Kidney tubule cell (primary cell): ENCODE data around the gene GLTP.
"Not testable (repeated sequence)": the region's sequence is repeated elsewhere in the genome, so short reads cannot be mapped to it uniquely, and the experiment has no call there.

ENCODE experiments used
- DNase-seq: peaks from one replicate; pipeline ENCODE4 v3.0.0-alpha.2; 2018; ENCODE audit warnings: low spot score

GLTP gene

GRCh38 chr12:109877504-109878246 is 2.7 kb downstream of the GLTP start:
- DNase-seq, result no peak

- no peak for DNase-seq
Measured at GRCh38 chr12:109876406-109876805, 3.9 kb downstream of the GLTP start.

DNA sequence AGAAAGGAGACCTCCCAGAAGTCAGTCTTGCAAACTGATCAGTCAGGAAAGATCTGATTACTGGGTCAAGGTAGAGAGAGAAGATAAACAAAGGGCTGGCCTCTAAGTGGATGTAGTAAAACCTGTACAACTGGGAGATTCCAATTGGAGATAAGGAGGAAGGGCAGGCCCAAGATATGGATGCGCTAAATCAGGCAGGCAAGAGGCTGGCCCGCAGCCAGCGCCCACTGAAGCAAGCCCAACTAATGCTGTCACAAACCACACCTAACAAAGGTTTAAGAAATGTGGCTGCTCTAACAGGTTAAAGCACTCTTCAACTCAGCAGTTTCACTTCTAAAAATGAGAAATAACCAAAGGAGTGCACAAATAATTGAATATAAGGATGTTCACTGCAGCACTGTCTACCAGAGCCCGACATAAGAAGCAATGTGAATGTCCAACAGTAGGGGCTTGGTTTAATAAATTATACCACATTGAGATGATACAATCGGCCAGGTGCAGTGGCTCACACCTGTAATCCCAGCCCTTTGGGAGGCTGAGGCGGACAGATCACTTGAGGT is 4.7 kb downstream of the GLTP start:
- peak; percentile 77 for DNase-seq

DNA sequence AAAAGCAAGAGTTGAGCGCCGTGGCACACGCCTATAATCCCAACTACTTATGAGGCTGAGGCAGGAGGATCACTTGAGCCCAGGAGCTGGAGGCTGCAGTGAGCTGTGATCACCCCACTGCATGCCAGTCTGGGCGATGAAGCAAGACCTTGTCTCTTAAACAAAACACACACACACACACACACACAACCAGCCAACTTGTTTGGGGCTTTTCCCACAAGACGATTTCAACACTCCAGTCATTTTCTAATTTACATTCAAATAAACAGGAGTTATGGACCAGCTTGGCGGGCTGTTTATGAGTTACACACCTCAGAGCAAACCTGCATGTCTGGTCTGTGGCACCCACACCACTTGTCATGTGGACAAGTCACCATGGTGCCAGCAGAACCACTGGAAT is 6.7 kb downstream of the GLTP start:
- peak; percentile 15 for DNase-seq

GRCh38 chr12:109871668-109872314 is 8.6 kb downstream of the GLTP start:
- DNase-seq, result no peak

DNA sequence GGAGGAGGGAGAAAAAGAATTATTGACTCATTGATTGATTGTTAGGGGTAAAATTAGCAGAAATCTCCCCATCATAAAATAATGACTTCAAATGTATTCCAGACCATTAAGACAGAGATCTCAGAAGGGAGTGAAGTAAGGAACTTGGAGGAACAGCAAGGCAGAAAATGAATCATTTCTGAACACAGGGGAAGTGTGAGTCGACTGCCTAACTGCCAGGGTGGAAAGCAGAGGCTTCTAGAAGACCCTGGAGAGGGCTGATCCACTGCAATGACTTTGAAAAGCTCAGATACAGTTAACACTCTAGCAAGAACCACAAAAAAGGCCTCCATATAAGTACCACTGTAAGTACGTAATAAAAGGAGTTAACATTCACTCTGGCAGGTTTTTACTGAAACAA is 9.7 kb downstream of the GLTP start:
- DNase-seq, result peak; percentile 59

GRCh38 chr12:109868182-109869051 is 11.9 kb downstream of the GLTP start:
- no peak for DNase-seq

- DNase-seq, result no peak
Measured at GRCh38 chr12:109864916-109865315, 15.4 kb downstream of the GLTP start.

GRCh38 chr12:109863847-109864712 is 16.3 kb downstream of the GLTP start:
- peak; percentile 77 for DNase-seq

DNA sequence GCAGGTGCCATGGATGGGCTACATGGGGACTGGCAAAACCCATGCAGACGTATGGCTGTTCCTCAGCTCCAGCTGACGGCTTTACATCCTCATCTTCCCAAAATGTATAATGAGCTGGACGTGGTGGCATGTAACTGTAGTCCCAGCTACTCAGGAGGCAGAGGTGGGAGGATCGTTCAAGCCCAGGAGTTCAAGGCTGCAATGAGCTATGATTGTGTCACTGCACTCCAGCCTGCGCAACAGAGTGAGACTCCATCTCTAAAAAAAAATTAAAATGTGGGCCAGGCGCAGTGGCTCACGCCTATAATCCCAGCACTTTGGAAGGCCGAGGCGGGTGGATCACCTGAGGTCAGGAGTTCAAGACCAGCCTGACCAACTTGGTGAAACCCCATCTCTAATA is 17.9 kb downstream of the GLTP start:
- DNase-seq, result not testable (repeated sequence)

DNA sequence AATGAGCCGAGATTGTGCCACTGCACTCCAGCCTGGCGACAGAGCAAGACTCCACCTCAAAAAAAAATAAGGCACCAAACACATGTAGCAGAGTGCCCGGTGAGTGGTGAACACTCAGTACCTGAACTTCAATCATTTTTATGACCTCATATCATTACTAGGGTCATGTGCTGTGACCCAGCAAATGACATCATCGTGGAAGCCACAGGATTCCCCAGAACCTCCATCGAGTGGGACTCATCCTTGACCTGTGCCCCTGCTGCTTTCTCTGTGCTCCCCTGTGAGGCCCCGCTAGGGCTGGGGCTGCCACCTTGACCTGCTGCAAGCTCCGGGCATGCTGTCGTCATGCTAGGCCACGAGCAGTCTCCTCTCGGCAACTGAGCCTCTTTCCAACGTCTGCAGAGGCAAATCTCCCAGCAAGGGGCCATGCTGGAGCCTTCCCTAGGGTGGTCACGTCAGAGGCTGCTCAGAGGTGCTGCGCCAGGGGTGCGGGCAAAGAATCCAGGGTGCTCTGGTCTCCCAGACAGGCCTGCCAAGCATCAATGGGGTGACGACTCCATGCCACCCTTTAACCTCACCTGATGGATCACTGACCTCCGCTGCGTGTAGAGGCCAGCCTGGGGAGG is 18.5 kb downstream of the GLTP start:
- peak; percentile 89 for DNase-seq

DNA sequence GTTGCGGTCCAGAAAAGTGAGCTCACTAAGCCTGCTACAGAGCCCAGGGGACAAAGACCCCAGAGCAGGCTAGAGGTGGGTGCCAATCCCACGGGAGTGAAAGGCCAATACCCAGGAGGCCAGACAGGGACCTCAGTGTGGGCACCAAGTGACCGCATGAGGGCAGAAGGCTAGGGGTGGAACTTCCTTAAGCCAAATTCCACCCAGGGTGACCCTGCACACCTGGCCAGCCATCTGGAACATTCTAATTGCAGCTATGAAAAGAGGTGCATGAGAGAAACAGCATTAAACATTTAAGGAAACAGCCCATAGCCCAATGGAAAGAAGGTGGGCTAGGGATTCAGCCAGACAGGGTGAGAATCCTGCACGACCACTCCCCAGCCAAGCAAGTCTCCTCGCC is 19.4 kb downstream of the GLTP start:
- peak; percentile 69 for DNase-seq

GRCh38 chr12:109858764-109859163 is 21.6 kb downstream of the GLTP start:
- no peak for DNase-seq

DNA sequence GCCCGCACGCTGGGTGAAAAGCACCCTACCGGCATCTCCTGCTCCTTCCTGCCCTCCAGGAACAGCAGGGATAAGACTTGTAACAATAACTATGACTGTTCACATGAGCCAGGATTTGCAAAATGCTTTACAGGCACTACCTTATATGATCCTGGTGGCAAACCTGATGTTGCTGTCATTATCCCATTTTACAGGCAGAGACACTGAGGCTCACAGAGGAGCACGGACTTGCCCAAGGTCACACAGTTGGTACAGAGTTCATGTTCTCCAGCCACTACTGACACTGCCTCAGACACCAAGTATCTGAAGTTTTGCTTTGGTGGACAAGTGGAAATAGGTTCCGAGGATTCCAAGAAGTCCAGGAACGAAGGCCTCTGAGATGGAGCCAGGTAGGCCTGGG is 22.6 kb downstream of the GLTP start:
- DNase-seq, result no peak

DNA sequence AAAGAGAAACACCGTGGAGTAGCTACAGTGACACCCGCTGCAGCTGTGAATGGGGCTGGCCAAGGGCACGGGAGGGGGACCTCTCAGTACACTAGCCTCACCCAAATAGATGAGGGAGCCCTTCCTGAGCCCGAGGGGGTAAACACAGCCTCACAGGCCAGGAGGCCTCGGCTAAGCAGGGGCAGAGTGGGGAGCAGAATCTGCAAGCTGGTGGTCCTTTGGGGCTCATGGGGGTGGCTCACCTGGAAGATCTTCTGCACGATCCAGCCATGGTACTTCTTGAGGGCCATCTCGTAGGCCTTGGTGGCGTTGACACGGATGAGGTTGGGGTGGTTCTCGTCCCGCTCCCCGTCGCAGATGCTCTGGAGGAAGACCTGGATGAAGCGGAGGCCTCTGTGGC is 25.0 kb downstream of the GLTP start:
- DNase-seq, result no peak

- DNase-seq, result not testable (repeated sequence)
Measured at GRCh38 chr12:109850518-109850917, 29.8 kb downstream of the GLTP start.

DNA sequence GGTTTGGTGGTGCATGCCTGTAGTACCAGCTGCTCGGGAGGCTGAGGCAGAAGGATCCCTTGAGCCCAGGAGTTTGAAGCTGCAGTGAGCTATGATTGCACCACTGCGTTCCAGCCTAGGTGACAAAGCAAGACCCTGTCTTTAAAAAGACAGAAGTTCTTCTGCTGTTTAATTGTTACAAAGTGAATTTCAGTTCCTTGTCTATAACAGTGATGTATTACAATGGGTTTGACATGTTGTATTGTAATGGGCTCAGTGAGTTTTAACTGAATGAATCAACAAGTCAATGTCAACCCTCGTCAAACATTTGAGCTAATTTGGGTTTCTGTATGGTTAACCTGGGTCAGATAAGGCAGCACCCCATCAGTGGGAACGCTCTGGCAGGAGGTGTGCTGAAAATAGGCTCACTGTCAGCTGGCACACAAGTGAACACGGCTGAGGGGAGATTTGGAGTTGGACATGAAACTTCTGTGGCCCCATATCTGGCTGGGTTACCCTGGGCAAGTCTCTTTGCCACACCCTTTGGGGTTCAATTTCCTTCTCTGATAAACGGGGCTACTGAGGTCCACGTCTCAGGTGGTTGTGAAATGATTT is 33.1 kb downstream of the GLTP start:
- DNase-seq, result no peak

DNA sequence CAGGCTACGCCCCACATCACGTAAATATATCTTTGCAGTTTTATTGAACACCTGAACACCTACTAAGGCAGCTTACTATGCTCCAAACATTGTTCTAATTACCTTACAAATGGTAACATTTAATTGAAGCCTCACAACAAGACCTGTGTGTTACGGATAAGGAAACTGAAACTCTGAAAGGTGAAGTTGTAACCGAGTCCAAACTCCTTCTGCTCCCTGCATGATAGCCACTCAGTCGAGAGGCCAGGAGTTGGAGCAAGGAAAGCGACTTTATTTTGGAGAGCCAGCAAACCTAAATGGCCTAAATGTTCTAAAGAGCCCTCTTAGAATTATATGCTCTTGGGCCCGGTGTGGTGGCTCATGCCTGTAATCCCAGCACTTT is 34.5 kb downstream of the GLTP start:
- DNase-seq, result no peak

- peak; percentile 80 for DNase-seq
Measured at GRCh38 chr12:109844983-109845823, 35.1 kb downstream of the GLTP start.

- DNase-seq, result no peak
Measured at GRCh38 chr12:109844091-109844490, 36.2 kb downstream of the GLTP start.
